Measurements from ENCODE around the gene ADAD1. TPM values are rescaled to one million over a fixed set of nuclear protein-coding genes. Genes with fewer than 3 reads are reported as not detected.
A peak's percentile ranks its signal among the peaks of the same experiment; 100 is the strongest.

ADAD1 gene
- total RNA-seq, 5 donors from 2014 or later (not counting 1 experiment from before 2014, with no cell fraction given), result not detected

DNA sequence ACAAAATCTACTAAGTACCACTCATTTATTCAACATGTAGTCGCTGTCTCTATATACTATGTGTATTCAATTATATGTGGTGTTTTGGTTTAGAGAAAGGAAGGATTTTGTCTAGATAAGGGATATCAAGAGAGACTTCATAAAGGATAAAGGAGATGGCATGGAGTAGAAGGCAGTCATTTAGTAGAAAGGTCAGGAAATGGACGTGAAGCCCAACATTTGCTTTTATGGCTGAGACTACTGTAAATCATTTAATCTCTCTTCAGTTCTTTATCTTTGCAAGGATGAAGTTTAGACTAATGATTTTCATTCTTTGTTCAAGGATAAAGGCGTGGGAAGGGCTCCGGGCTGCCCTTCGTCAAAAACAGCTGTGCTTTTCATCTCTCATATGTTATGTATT lies 52.5 kb downstream of the ADAD1 start:
- H3K27ac Mint-ChIP-seq, result no peak overlapping the region
- no peak for ATAC-seq (replicated peaks in 1 of 4)
- H3K36me3 ChIP-seq (ENCODE audit: control insufficient read depth in 2 of 2, extremely low read depth in 1 of 2, insufficient read depth in 1 of 2, low read length in 1 of 2), result no peaks in the 10 kb centered on the region
- DNase-seq, result no peak
- no peaks in the 10 kb centered on the region for H3K36me3 Mint-ChIP-seq
- no peak overlapping the region for H3K4me3 ChIP-seq (ENCODE audit: control insufficient read depth in 1 of 2, extremely low read depth in 1 of 2, low read length in 1 of 2)
- no peak overlapping the region for H3K27ac ChIP-seq (ENCODE audit: low read length)
- H3K27me3 ChIP-seq (replicated peaks in 1 of 2; ENCODE audit: control insufficient read depth in 2 of 2, extremely low read depth in 1 of 2, insufficient read depth in 2 of 2, low read length in 1 of 2), result no peaks in the 10 kb centered on the region
- H3K4me1 ChIP-seq (ENCODE audit: control insufficient read depth in 1 of 2, extremely low read depth in 1 of 2, insufficient read depth in 2 of 2, low read length in 2 of 2), result peaks cover 3 to 20% of the 10 kb centered on the region in 2 experiments
- H3K4me3 Mint-ChIP-seq, result no peak overlapping the region
- no peaks in the 10 kb centered on the region for H3K9me3 ChIP-seq
- H3K27me3 Mint-ChIP-seq, result no peaks in the 10 kb centered on the region
- ChIA-PET CTCF (no interaction called here), POLR2A (no interaction called here)
- peaks cover 0 to 7% (median 0%) of the 10 kb centered on the region in 3 donors for H3K9me3 Mint-ChIP-seq
- H3K4me1 Mint-ChIP-seq, result peaks cover 22 to 35% (median 35%) of the 10 kb centered on the region in 3 donors
- no CpG with 5 or more reads among the region's 5 CpGs for WGBS (ENCODE audit: insufficient coverage)

DNA sequence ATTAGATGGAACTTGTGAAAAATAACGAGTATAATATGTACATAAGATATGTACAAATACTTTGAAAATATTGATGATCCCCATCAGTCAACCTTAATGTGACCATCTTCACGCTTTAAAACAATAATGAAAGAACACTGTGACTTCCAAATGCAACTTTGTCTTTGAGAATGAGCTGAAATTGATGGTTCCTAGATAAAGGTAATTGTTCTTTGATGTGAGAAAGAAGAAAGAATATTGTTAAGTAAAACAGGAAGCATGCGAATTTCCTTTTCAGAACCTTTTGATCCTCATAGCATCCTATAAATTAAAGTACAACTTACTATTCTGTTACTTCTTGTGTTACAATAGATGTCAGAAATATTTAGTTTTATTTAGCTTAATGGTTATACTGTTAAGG lies 55.5 kb downstream of the ADAD1 start:
- WGBS (ENCODE audit: insufficient coverage), result no CpG with 5 or more reads among the region's 3 CpGs
- CTCF ChIA-PET, result interaction anchor here (0.8 to 0.9 kb wide), 3 partner anchors 72 to 564 kb away, joined by 3 to 4 read pairs (median 3); partner anchors contain the start of gene BBS7 (in 1 of the 2)
- H3K4me3 Mint-ChIP-seq, result peak overlapping the region in 1 of 3 donors; percentile 63
- H3K27me3 Mint-ChIP-seq, result no peaks in the 10 kb centered on the region
- Histone ChIP-seq H3K27me3 (replicated peaks in 1 of 2; ENCODE audit: control insufficient read depth in 2 of 2, extremely low read depth in 1 of 2, insufficient read depth in 2 of 2, low read length in 1 of 2) (no peaks in the 10 kb centered on the region), H3K4me3 (ENCODE audit: control insufficient read depth in 1 of 2, extremely low read depth in 1 of 2, low read length in 1 of 2) (no peak overlapping the region), H3K4me1 (ENCODE audit: control insufficient read depth in 1 of 2, extremely low read depth in 1 of 2, insufficient read depth in 2 of 2, low read length in 2 of 2) (peaks cover 3 to 20% of the 10 kb centered on the region in 2 experiments), H3K9me3 (no peaks in the 10 kb centered on the region), H3K36me3 (ENCODE audit: control insufficient read depth in 2 of 2, extremely low read depth in 1 of 2, insufficient read depth in 1 of 2, low read length in 1 of 2) (no peaks in the 10 kb centered on the region), H3K27ac (ENCODE audit: low read length) (no peak overlapping the region)
- peak in 1 of 35 experiments; percentile 28 for DNase-seq
- ATAC-seq (replicated peaks in 1 of 4), result peak; percentile 26 to 79 (median 52)
- H3K36me3 Mint-ChIP-seq, result no peaks in the 10 kb centered on the region
- H3K4me1 Mint-ChIP-seq, result peaks cover 22 to 35% (median 35%) of the 10 kb centered on the region in 3 donors
- peaks cover 0 to 7% (median 0%) of the 10 kb centered on the region in 3 donors for H3K9me3 Mint-ChIP-seq
- H3K27ac Mint-ChIP-seq, result peak overlapping the region in 1 of 2 donors; percentile 44
- POLR2A ChIA-PET, result interaction anchor here in 1 of 2 donors (0.5 kb wide), 1 partner anchor 195 kb away, joined by 3 read pairs; no protein-coding TSS in a partner anchor

DNA sequence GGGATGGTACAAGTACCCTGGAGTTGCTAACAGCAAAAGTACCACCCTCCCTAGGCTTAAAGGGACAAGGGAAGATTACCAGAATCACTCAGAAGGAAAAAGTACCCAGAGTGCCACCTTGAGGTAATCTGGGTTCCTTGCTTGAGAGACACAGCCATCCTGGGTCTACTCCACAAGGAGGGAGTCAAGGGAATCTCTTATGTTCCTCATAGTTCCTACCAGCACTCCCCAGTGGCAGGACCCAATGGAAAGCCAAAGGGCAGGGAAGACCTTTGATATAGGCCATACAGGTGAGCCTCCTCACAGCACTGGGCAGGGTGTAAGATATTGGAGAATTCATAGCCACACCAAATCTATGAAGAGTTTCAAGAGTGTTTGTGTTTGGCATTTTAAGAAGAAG lies 72.0 kb downstream of the ADAD1 start:
- Histone ChIP-seq H3K27ac (ENCODE audit: low read length) (no peak overlapping the region), H3K9me3 (no peaks in the 10 kb centered on the region), H3K4me3 (ENCODE audit: control insufficient read depth in 1 of 2, extremely low read depth in 1 of 2, low read length in 1 of 2) (no peak overlapping the region), H3K36me3 (ENCODE audit: control insufficient read depth in 2 of 2, extremely low read depth in 1 of 2, insufficient read depth in 1 of 2, low read length in 1 of 2) (no peaks in the 10 kb centered on the region), H3K27me3 (replicated peaks in 1 of 2; ENCODE audit: control insufficient read depth in 2 of 2, extremely low read depth in 1 of 2, insufficient read depth in 2 of 2, low read length in 1 of 2) (no peaks in the 10 kb centered on the region), H3K4me1 (ENCODE audit: control insufficient read depth in 1 of 2, extremely low read depth in 1 of 2, insufficient read depth in 2 of 2, low read length in 2 of 2) (peaks cover 0 to 12% of the 10 kb centered on the region in 2 experiments)
- H3K4me3 Mint-ChIP-seq, result no peak overlapping the region
- H3K27ac Mint-ChIP-seq, result no peak overlapping the region
- DNase-seq (peak in 1 of 35 experiments; percentile 34), ATAC-seq (replicated peaks in 1 of 4) (peak in 2 of 4 experiments; percentile 30 to 50)
- no peaks in the 10 kb centered on the region for H3K9me3 Mint-ChIP-seq
- H3K27me3 Mint-ChIP-seq, result no peaks in the 10 kb centered on the region
- no peaks in the 10 kb centered on the region for H3K36me3 Mint-ChIP-seq
- POLR2A ChIA-PET, result no interaction called here
- CTCF ChIA-PET, result interaction anchor here in 1 of 2 donors (1.5 kb wide), 1 partner anchor 16 kb away, joined by 4 read pairs; no protein-coding TSS in a partner anchor
- H3K4me1 Mint-ChIP-seq, result peaks cover 24 to 26% (median 25%) of the 10 kb centered on the region in 3 donors

DNA sequence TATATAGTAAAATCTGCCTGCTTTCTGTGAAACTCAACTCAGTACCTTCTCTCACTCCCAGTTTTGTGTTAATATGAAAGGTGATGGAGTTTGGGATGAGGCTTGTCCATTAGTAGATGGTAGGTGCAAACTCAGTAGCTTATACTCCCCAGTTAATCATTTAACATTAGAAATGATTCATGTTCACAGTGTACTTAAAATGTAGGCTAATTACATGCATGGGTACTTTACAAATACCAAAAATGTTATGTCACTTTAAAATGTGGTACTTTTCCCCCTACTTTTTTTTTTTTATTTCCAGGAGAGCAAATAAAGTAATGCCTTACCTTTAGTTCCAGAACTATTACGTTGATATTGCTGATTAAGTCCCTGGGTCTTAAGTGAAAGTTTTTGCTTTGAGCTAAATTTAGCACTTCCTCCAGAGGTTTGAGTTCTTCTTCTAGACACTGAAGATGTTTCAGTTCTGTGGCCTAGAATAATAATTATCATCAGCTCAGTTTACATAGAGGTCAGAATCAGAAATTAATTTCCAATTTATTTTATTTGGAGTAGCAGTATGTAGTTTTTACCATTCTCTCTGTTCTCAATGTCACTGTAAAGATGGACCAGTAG lies 74.7 kb downstream of the ADAD1 start:
- no CpG with 5 or more reads among the region's 1 CpG for WGBS (ENCODE audit: insufficient coverage)
- Histone ChIP-seq H3K4me1 (ENCODE audit: control insufficient read depth in 1 of 2, extremely low read depth in 1 of 2, insufficient read depth in 2 of 2, low read length in 2 of 2) (peaks cover 0 to 32% of the 10 kb centered on the region in 2 experiments), H3K9me3 (no peaks in the 10 kb centered on the region), H3K4me3 (ENCODE audit: control insufficient read depth in 1 of 2, extremely low read depth in 1 of 2, low read length in 1 of 2) (no peak overlapping the region), H3K36me3 (ENCODE audit: control insufficient read depth in 2 of 2, extremely low read depth in 1 of 2, insufficient read depth in 1 of 2, low read length in 1 of 2) (no peaks in the 10 kb centered on the region), H3K27me3 (replicated peaks in 1 of 2; ENCODE audit: control insufficient read depth in 2 of 2, extremely low read depth in 1 of 2, insufficient read depth in 2 of 2, low read length in 1 of 2) (no peaks in the 10 kb centered on the region), H3K27ac (ENCODE audit: low read length) (no peak overlapping the region)
- CTCF ChIA-PET, result interaction anchor here in 1 of 2 donors (0.7 kb wide), 1 partner anchor 905 kb away, joined by 3 read pairs; no protein-coding TSS in a partner anchor
- H3K36me3 Mint-ChIP-seq, result no peaks in the 10 kb centered on the region
- no peaks in the 10 kb centered on the region for H3K27me3 Mint-ChIP-seq
- DNase-seq (no peak), ATAC-seq (replicated peaks in 1 of 4) (no peak)
- H3K9me3 Mint-ChIP-seq, result no peaks in the 10 kb centered on the region
- peak overlapping the region in 1 of 2 donors; percentile 55 for H3K27ac Mint-ChIP-seq
- H3K4me1 Mint-ChIP-seq, result peaks cover 47 to 51% (median 49%) of the 10 kb centered on the region in 3 donors
- POLR2A ChIA-PET, result interaction anchor here in 1 of 2 donors (0.6 kb wide), 1 partner anchor 1142 kb away, joined by 4 read pairs; no protein-coding TSS in a partner anchor
- H3K4me3 Mint-ChIP-seq, result no peak overlapping the region

DNA sequence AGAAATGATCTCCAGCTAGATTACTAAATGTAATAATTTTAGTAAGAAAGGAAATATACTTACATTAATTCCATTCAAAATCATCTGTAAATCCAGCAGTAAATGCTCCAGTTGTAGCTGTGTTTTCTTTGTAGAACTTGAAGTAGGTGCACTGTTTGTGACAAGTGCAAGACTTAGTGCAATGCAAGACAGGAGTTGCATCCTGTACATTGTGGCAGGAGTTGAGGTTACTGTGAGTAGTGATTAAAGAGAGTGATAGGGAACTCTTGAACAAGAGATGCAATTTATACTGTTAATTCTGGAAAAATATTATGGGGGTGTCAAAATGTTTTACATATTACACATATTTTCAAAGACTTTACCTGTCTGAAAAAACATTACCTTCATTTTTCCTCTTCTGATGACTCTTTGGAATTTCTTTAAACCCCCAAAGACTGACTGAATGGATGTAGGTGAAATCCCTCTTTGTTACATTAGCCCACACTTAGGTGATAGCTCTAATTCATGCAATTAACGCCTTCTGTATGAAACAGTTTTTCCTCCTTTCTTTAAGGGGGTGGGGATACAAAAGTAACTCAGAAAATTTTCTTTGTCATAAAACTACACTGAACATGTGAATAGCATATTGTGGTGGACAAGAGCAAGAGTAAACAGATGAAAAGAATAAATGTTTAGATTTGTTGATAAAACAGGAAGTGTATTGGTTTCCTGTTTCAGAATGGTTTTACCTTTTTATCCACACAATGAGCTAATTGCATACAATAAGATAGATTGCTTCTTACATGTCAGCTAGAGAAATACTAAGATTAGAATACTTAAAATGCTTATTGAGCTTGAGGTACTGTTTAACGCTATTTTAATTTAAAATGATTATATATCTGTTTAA lies 77.7 kb downstream of the ADAD1 start, which contains the start of gene IL2:
Gene IL2, minus strand, starts transcription at position 495 of the 886 bp plus-strand sequence. Its CDS starts 285 bp downstream, at position 210.
- Mint-ChIP-seq H3K9me3 (no peaks in the 10 kb centered on the region), H3K36me3 (no peaks in the 10 kb centered on the region), H3K4me1 (peaks cover 51 to 58% (median 55%) of the 10 kb centered on the region in 3 donors), H3K27me3 (no peaks in the 10 kb centered on the region), H3K4me3 (peak within 1 kb of the TSS; percentile 45 to 77 (median 64)), H3K27ac (peak within 1 kb of the TSS; percentile 79 to 89)
- H3K4me3 ChIP-seq (ENCODE audit: control insufficient read depth in 1 of 2, extremely low read depth in 1 of 2, low read length in 1 of 2), result no peak within 1 kb of the TSS
- H3K27me3 ChIP-seq (replicated peaks in 1 of 2; ENCODE audit: control insufficient read depth in 2 of 2, extremely low read depth in 1 of 2, insufficient read depth in 2 of 2, low read length in 1 of 2), result no peaks in the 10 kb centered on the region
- peak in 1 of 35 experiments; percentile 46 for DNase-seq
- CTCF ChIA-PET, result interaction anchor here (0.6 to 1.0 kb wide), 4 partner anchors 8 to 262 kb away, joined by 3 to 5 read pairs (median 3); no protein-coding TSS in a partner anchor
- H3K4me1 ChIP-seq (ENCODE audit: control insufficient read depth in 1 of 2, extremely low read depth in 1 of 2, insufficient read depth in 2 of 2, low read length in 2 of 2), result peaks cover 3 to 33% of the 10 kb centered on the region in 2 experiments
- H3K36me3 ChIP-seq (ENCODE audit: control insufficient read depth in 2 of 2, extremely low read depth in 1 of 2, insufficient read depth in 1 of 2, low read length in 1 of 2), result no peaks in the 10 kb centered on the region
- POLR2A ChIA-PET, result interaction anchor here (0.5 to 1.0 kb wide), 6 partner anchors 32 to 760 kb away, joined by 3 to 6 read pairs (median 3); no protein-coding TSS in a partner anchor
- peak; percentile 71 to 81 (median 74) for ATAC-seq (replicated peaks in 1 of 4)
- no peaks in the 10 kb centered on the region for H3K9me3 ChIP-seq
- WGBS (ENCODE audit: insufficient coverage), result no CpG with 5 or more reads among the region's 2 CpGs
- H3K27ac ChIP-seq (ENCODE audit: low read length), result peak within 1 kb of the TSS; percentile 20

DNA sequence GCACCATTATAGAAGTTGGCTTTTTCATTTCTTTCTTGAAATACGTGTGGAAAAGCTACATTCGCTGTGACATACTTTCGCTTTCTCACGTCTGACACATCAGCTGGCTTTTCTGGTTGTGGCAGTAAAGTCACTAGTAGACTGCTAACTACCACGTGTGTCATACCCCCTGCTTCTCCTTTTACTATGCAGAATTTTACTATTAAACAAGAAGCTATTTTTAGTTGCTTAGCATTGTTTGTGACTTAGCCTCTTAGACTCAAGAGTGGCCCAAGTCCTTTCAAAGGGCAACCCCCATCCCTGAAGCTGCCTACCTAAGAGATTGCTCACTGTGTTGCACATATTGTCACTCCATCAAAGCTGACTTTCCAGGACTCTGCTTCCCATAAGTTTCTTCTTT lies 79.8 kb downstream of the ADAD1 start:
- peak overlapping the region; percentile 91 for H3K27ac Mint-ChIP-seq
- Histone ChIP-seq H3K9me3 (no peaks in the 10 kb centered on the region), H3K4me1 (ENCODE audit: control insufficient read depth in 1 of 2, extremely low read depth in 1 of 2, insufficient read depth in 2 of 2, low read length in 2 of 2) (peaks cover 3 to 28% of the 10 kb centered on the region in 2 experiments), H3K36me3 (ENCODE audit: control insufficient read depth in 2 of 2, extremely low read depth in 1 of 2, insufficient read depth in 1 of 2, low read length in 1 of 2) (no peaks in the 10 kb centered on the region), H3K27me3 (replicated peaks in 1 of 2; ENCODE audit: control insufficient read depth in 2 of 2, extremely low read depth in 1 of 2, insufficient read depth in 2 of 2, low read length in 1 of 2) (no peaks in the 10 kb centered on the region), H3K4me3 (ENCODE audit: control insufficient read depth in 1 of 2, extremely low read depth in 1 of 2, low read length in 1 of 2) (peak overlapping the region; percentile 29), H3K27ac (ENCODE audit: low read length) (peak overlapping the region; percentile 56)
- peaks cover 0 to 3% of the 10 kb centered on the region in 2 donors for H3K27me3 Mint-ChIP-seq
- peak in 22 of 35 experiments; percentile 0 to 67 (median 14) for DNase-seq
- H3K36me3 Mint-ChIP-seq, result no peaks in the 10 kb centered on the region
- no peaks in the 10 kb centered on the region for H3K9me3 Mint-ChIP-seq
- H3K4me1 Mint-ChIP-seq, result peaks cover 44 to 50% (median 49%) of the 10 kb centered on the region in 3 donors
- H3K4me3 Mint-ChIP-seq, result peak overlapping the region; percentile 76 to 81 (median 77)
- 0% methylated on average over 2 of the region's 5 CpGs for WGBS (ENCODE audit: insufficient coverage)
- peak; percentile 67 to 77 (median 69) for ATAC-seq (replicated peaks in 1 of 4)
- ChIA-PET POLR2A (interaction anchor here in 1 of 2 donors (0.5 kb wide), 1 partner anchor 1741 kb away, joined by 3 read pairs; no protein-coding TSS in a partner anchor), CTCF (interaction anchor here in 1 of 2 donors (1.5 kb wide), 1 partner anchor 120 kb away, joined by 16 read pairs; no protein-coding TSS in a partner anchor)
